Measurements from ENCODE around the gene ESX1. TPM values are rescaled to one million over a fixed set of nuclear protein-coding genes. Genes with fewer than 3 reads are reported as not detected.
A peak's percentile ranks its signal among the peaks of the same experiment; 100 is the strongest.

The ESX1 gene
- total and polyA plus RNA-seq, 2 donors (not counting 3 experiments of a cell fraction or from before 2014, with no cell fraction given): not detected

DNA sequence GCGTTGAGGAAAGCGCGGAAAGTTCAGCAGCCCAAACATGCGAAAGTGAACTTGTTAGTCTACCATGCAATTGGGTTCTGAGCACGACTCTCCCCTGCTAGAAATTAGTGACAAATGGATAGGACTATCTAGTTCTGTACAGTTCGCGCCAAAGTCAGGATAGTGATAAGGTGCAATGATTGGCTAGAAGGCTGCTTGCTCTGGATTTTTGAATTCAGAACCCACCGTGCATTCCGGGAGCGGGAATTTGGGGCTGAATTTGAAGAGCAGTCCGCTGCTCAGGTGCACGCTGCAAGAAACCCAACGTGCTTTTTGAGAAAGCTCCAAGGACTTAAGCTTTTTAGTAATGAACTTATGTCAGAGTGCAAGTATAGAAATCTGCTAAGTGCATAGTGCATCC lies 732 bp upstream of the ESX1 start:
- no TSS peak for BruUV-seq (replicated peaks)
- Histone ChIP-seq H4K20me1 (replicated peaks; ENCODE audit: control insufficient read depth, extremely low read depth, insufficient read depth, low read length) (no peaks in the 10 kb centered on the region), H3K27me3 (ENCODE audit: control insufficient read depth in 2 of 2, insufficient read depth in 2 of 2, low read length in 2 of 2) (peaks cover 20 to 42% of the 10 kb centered on the region in 2 experiments), H3K4me1 (ENCODE audit: control insufficient read depth, extremely low read depth, insufficient read depth, low read length) (peaks cover 6% of the 10 kb centered on the region), H3K9me1 (replicated peaks; ENCODE audit: control insufficient read depth, extremely low read depth, insufficient read depth, low read length) (no peaks in the 10 kb centered on the region), H3K79me2 (ENCODE audit: control insufficient read depth, insufficient read depth, low read length) (no peaks in the 10 kb centered on the region), H3K4me3 (replicated peaks in 1 of 3; ENCODE audit: insufficient read depth in 1 of 3, low read depth in 1 of 3, low read length in 3 of 3) (no peak overlapping the region), H2AFZ (ENCODE audit: low read depth, low read length) (no peak overlapping the region), H3K9me3 (replicated peaks; ENCODE audit: control insufficient read depth, insufficient read depth, low read length) (no peaks in the 10 kb centered on the region), H3K4me2 (ENCODE audit: insufficient read depth, low read length) (no peak overlapping the region), H3K9ac (replicated peaks; ENCODE audit: extremely low read depth, insufficient read depth, low read length) (no peak overlapping the region), H3K36me3 (ENCODE audit: control insufficient read depth in 2 of 2, extremely low read depth in 1 of 2, insufficient read depth in 2 of 2, low read length in 2 of 2) (no peaks in the 10 kb centered on the region), H3K27ac (ENCODE audit: insufficient read depth, low read depth, low read length) (no peak overlapping the region)
- DNase-seq (ENCODE audit: low read depth, low spot score) (peak; percentile 1), FAIRE-seq (no peak)
- intact Hi-C loops (cut with micrococcal nuclease) (no loop called here), dilution Hi-C loops (cut with MboI; ENCODE audit: extremely low pct_ligation_motif_present, low sequenced_read_pairs) (no loop called here)
- CTCF ChIA-PET: no interaction called here
- TF ChIP-seq POLR2AphosphoS5 (IDR thresholded peaks at IDR 0.05; ENCODE audit: insufficient read depth, low read depth, low read length) (no peak), MYC (IDR thresholded peaks at IDR 0.05; ENCODE audit: low read depth, low read length) (no peak), POLR2A (IDR thresholded peaks at IDR 0.05; ENCODE audit: low read depth, low read length) (no peak), GATA2 (IDR thresholded peaks at IDR 0.05; ENCODE audit: insufficient read depth, insufficient read length, low read depth, low read length) (no peak), JUN (IDR thresholded peaks at IDR 0.05; ENCODE audit: borderline replicate concordance, insufficient read depth, insufficient read length, low read depth) (no peak), EZH2 (IDR thresholded peaks at IDR 0.05; ENCODE audit: borderline replicate concordance, low read depth, low read length, severe bottlenecking) (no peak), FOS (IDR thresholded peaks at IDR 0.05; ENCODE audit: borderline replicate concordance, insufficient read depth, low read length) (no peak)
- TF ChIP-seq, protein P1, sequence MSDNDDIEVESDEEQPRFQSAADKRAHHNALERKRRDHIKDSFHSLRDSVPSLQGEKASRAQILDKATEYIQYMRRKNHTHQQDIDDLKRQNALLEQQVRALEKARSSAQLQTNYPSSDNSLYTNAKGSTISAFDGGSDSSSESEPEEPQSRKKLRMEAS (IDR thresholded peaks at IDR 0.05; ENCODE audit: insufficient read depth, insufficient read length): no peak
- TF ChIP-seq, protein P2, sequence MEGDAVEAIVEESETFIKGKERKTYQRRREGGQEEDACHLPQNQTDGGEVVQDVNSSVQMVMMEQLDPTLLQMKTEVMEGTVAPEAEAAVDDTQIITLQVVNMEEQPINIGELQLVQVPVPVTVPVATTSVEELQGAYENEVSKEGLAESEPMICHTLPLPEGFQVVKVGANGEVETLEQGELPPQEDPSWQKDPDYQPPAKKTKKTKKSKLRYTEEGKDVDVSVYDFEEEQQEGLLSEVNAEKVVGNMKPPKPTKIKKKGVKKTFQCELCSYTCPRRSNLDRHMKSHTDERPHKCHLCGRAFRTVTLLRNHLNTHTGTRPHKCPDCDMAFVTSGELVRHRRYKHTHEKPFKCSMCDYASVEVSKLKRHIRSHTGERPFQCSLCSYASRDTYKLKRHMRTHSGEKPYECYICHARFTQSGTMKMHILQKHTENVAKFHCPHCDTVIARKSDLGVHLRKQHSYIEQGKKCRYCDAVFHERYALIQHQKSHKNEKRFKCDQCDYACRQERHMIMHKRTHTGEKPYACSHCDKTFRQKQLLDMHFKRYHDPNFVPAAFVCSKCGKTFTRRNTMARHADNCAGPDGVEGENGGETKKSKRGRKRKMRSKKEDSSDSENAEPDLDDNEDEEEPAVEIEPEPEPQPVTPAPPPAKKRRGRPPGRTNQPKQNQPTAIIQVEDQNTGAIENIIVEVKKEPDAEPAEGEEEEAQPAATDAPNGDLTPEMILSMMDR (IDR thresholded peaks at IDR 0.05; ENCODE audit: extremely low read depth in 1 of 2, insufficient read depth in 1 of 2, low read depth in 1 of 2, low read length in 2 of 2): no peak
- POLR2A ChIA-PET: no interaction called here

Data from endothelial cell of umbilical vein (primary cell).